DND-41 (cell line): Measurements from ENCODE around the gene EXT2.

Experiments
- ATAC-seq: fragments of 200-7000 bp; cut with Tn5 transposase; 3 replicates; pipeline ENCODE4 v1.9.1; 2021; ENCODE audit warnings: low read depth; ENCODE audit not compliant: insufficient read depth
- DNase-seq: peaks from one replicate; pipeline ENCODE4 v3.0.0-alpha.2; 2020
- H2AFZ ChIP-seq: 2 replicates; pipeline ENCODE4 v1.6.0; 2012; ENCODE audit warnings: low read depth, low read length
- H3K27ac ChIP-seq: 2 replicates; pipeline ENCODE4 v1.5.1; 2012; ENCODE audit warnings: low read length, inconsistent platforms
- H3K27me3 ChIP-seq: fragments of 200-600 bp; sonication (generic); 2 replicates; pipeline ENCODE4 v1.6.0; 2012; ENCODE audit warnings: low read length, mild to moderate bottlenecking, inconsistent platforms; ENCODE audit not compliant: insufficient read depth, poor library complexity
- H3K36me3 ChIP-seq: 2 replicates; pipeline ENCODE4 v1.5.1; 2012; ENCODE audit warnings: low read length, inconsistent platforms; ENCODE audit not compliant: insufficient read depth
- H3K4me1 ChIP-seq: 2 replicates; pipeline ENCODE4 v1.5.1; 2012; ENCODE audit warnings: mild to moderate bottlenecking, low read length; ENCODE audit not compliant: insufficient read depth
- H3K4me2 ChIP-seq: 2 replicates; pipeline ENCODE4 v1.6.0; 2012; ENCODE audit warnings: mild to moderate bottlenecking, moderate library complexity, low read length, inconsistent platforms; ENCODE audit not compliant: insufficient read depth
- H3K4me3 ChIP-seq, 2 experiments: fragments of 200-600 bp in 1 of 2; shearing (Covaris generic) in 1 of 2; 2 replicates each; pipeline ENCODE4 v1.5.1; 2012 to 2016; ENCODE audit warnings: inconsistent platforms in 2 of 2, low read length in 2 of 2, mild to moderate bottlenecking in 2 of 2, low read depth in 1 of 2, moderate library complexity in 1 of 2
- H3K79me2 ChIP-seq: 2 replicates; pipeline ENCODE4 v1.6.0; 2012; ENCODE audit warnings: low read length, inconsistent platforms; ENCODE audit not compliant: insufficient read depth
- H3K9ac ChIP-seq: 2 replicates; pipeline ENCODE4 v1.6.0; 2012; ENCODE audit warnings: low read depth, mild to moderate bottlenecking, inconsistent platforms, low read length, moderate library complexity
- H3K9me3 ChIP-seq: 2 replicates; pipeline ENCODE4 v1.5.1; 2012; ENCODE audit warnings: low read length, moderate library complexity, mild to moderate bottlenecking, inconsistent platforms; ENCODE audit not compliant: insufficient read depth, severe bottlenecking
- H4K20me1 ChIP-seq: 2 replicates; pipeline ENCODE4 v1.6.0; 2012; ENCODE audit warnings: low read length; ENCODE audit not compliant: insufficient read depth
- CTCF ChIP-seq: IDR thresholded peaks from 2 replicates; pipeline ENCODE4 v1.5.1; 2012; ENCODE audit warnings: borderline replicate concordance, low read length, moderate library complexity, mild to moderate bottlenecking; ENCODE audit not compliant: poor library complexity, severe bottlenecking; ENCODE audit errors: extremely low read depth
- EZH2 ChIP-seq: IDR thresholded peaks from 3 replicates; pipeline ENCODE4 v1.6.1; 2012; ENCODE audit warnings: borderline replicate concordance, low read depth, mild to moderate bottlenecking, moderate library complexity, low read length, inconsistent platforms; ENCODE audit not compliant: severe bottlenecking

EXT2 gene

GRCh38 chr11:44162004-44162403 is 66.5 kb downstream of the EXT2 start:
- Histone ChIP-seq H3K27me3 (no peaks in the 10 kb centered on the region), H4K20me1 (no peaks in the 10 kb centered on the region), H3K4me2 (no peak overlapping the region), H3K9ac (no peak overlapping the region), H3K9me3 (peaks cover 10% of the 10 kb centered on the region), H3K4me3 (no peak overlapping the region), H3K36me3 (peaks cover 12% of the 10 kb centered on the region), H3K4me1 (no peaks in the 10 kb centered on the region), H2AFZ (no peak overlapping the region), H3K79me2 (no peaks in the 10 kb centered on the region), H3K27ac (no peak overlapping the region)
- no peak for DNase-seq
- TF ChIP-seq CTCF (no peak), EZH2 (no peak)
- ATAC-seq = no peak

- Histone ChIP-seq H3K4me3 (no peak overlapping the region), H3K36me3 (peaks cover 5% of the 10 kb centered on the region), H3K4me2 (no peak overlapping the region), H3K9me3 (peaks cover 5% of the 10 kb centered on the region), H3K27ac (no peak overlapping the region), H4K20me1 (no peaks in the 10 kb centered on the region), H2AFZ (no peak overlapping the region), H3K27me3 (no peaks in the 10 kb centered on the region), H3K9ac (no peak overlapping the region), H3K4me1 (no peaks in the 10 kb centered on the region), H3K79me2 (no peaks in the 10 kb centered on the region)
- no peak for ATAC-seq
- TF ChIP-seq CTCF = no peak
- TF ChIP-seq EZH2 = no peak
- no peak for DNase-seq
Measured at GRCh38 chr11:44162662-44163061, 67.2 kb downstream of the EXT2 start.

GRCh38 chr11:44165432-44165831 is 70.0 kb downstream of the EXT2 start:
- Histone ChIP-seq H3K9me3 (no peaks in the 10 kb centered on the region), H4K20me1 (no peaks in the 10 kb centered on the region), H3K36me3 (no peaks in the 10 kb centered on the region), H3K27me3 (no peaks in the 10 kb centered on the region), H3K4me2 (no peak overlapping the region), H3K4me3 (no peak overlapping the region), H3K9ac (no peak overlapping the region), H2AFZ (no peak overlapping the region), H3K4me1 (no peaks in the 10 kb centered on the region), H3K27ac (no peak overlapping the region), H3K79me2 (no peaks in the 10 kb centered on the region)
- DNase-seq (no peak), ATAC-seq (no peak)
- TF ChIP-seq EZH2 = no peak
- TF ChIP-seq CTCF = no peak

GRCh38 chr11:44167046-44167445 is 71.6 kb downstream of the EXT2 start:
- no peak for TF ChIP-seq EZH2
- TF ChIP-seq CTCF = no peak
- H3K36me3 ChIP-seq = 0 out of 2 replicates have a peak, but pooled peaks cover 5% of the 10 kb centered on the region
- H3K79me2 ChIP-seq = no peaks in the 10 kb centered on the region
- ATAC-seq (no peak), DNase-seq (no peak)
- H3K4me3 ChIP-seq = no peak overlapping the region
- H3K27ac ChIP-seq = no peak overlapping the region
- 0 out of 2 replicates have a peak, but pooled peaks cover 3% of the 10 kb centered on the region for H4K20me1 ChIP-seq
- H3K27me3 ChIP-seq = no peaks in the 10 kb centered on the region
- H3K9ac ChIP-seq = no peak overlapping the region
- no peaks in the 10 kb centered on the region for H3K4me1 ChIP-seq
- H3K9me3 ChIP-seq = no peaks in the 10 kb centered on the region
- H3K4me2 ChIP-seq = no peak overlapping the region
- H2AFZ ChIP-seq = no peak overlapping the region
